HG03520 (cell line): Measurements from ENCODE around the gene TAF1C.

Experiments used
- ATAC-seq: cut with Tn5 transposase; IDR thresholded peaks from one replicate; pipeline ENCODE4 v1.9.1; 2021; ENCODE audit warnings: mild to moderate bottlenecking, moderate library complexity; ENCODE audit not compliant: unreplicated experiment

Gene TAF1C

GRCh38 chr16:84161037-84161436 lies 25.8 kb downstream of the TAF1C start:
- ATAC-seq = no peak

- no peak for ATAC-seq
These were observed 27.1 kb downstream of the TAF1C start for GRCh38 chr16:84159800-84160199.

- ATAC-seq = no peak
These were observed 27.9 kb downstream of the TAF1C start for GRCh38 chr16:84159007-84159406.

- ATAC-seq = no peak
These were observed 30.5 kb downstream of the TAF1C start for GRCh38 chr16:84156342-84156784.

- no peak for ATAC-seq
These were observed 31.1 kb downstream of the TAF1C start for GRCh38 chr16:84155771-84156170.

- ATAC-seq = no peak
These were observed 31.6 kb downstream of the TAF1C start for GRCh38 chr16:84155226-84155625.

GRCh38 chr16:84153660-84154214 lies 33.1 kb downstream of the TAF1C start:
- no peak for ATAC-seq

- no peak for ATAC-seq
These were observed 35.9 kb downstream of the TAF1C start for GRCh38 chr16:84150926-84151325.

GRCh38 chr16:84144859-84145639 lies 41.8 kb downstream of the TAF1C start, which contains the start of the genes DNAAF1 and HSDL1:
Gene DNAAF1 (plus strand): TSS chr16:84145308. CDS start chr16:84145441, 133 bp downstream.
Gene HSDL1 (minus strand): TSS chr16:84145177. CDS start chr16:84131321, 13,856 bp downstream.
- peak; percentile 77 for ATAC-seq

- ATAC-seq = no peak
These were observed 42.5 kb downstream of the TAF1C start for GRCh38 chr16:84144209-84144858.

- no peak for ATAC-seq
These were observed 43.1 kb downstream of the TAF1C start for GRCh38 chr16:84143784-84144199.

GRCh38 chr16:84143081-84143480 lies 43.8 kb downstream of the TAF1C start:
- no peak for ATAC-seq

- no peak for ATAC-seq
These were observed 45.6 kb downstream of the TAF1C start for GRCh38 chr16:84141143-84141670.

GRCh38 chr16:84139628-84140258 lies 47.1 kb downstream of the TAF1C start:
- ATAC-seq = no peak

- ATAC-seq = no peak
These were observed 47.8 kb downstream of the TAF1C start for GRCh38 chr16:84138824-84139627.

- no peak for ATAC-seq
These were observed 48.4 kb downstream of the TAF1C start for GRCh38 chr16:84138500-84138823.

- ATAC-seq = no peak
These were observed 49.0 kb downstream of the TAF1C start for GRCh38 chr16:84137769-84138357.

- ATAC-seq = no peak
These were observed 49.6 kb downstream of the TAF1C start for GRCh38 chr16:84137287-84137686.

- ATAC-seq = no peak
These were observed 50.3 kb downstream of the TAF1C start for GRCh38 chr16:84136331-84137125.
